Left renal cortex interstitium (tissue), 4 donors: ENCODE measurements around the gene SCGB1C2. TPM values are rescaled to one million over a fixed set of nuclear protein-coding genes. Genes with fewer than 3 reads are reported as not detected.

ENCODE experiments used
- polyA plus RNA-seq, 4 donors: library from polyadenylated mRNA; unstranded; fragments of 120-200 nt; gene quantifications; one replicate each; pipeline ENCODE4 v1.2.1, GENCODE V29; 2013; ENCODE audit not compliant: insufficient read length in 4 of 4

The SCGB1C2 gene
- polyA plus RNA-seq, 4 donors = 1.4 to 2.1 (median 2.0) TPM

Other genes with a start within 250 kb of the SCGB1C2 start
- 10 to 100 TPM; 54.8 to 99.1 (median 80.3) TPM for gene DOC2B, start 44.1 kb downstream of the SCGB1C2 start, polyA plus RNA-seq
- 10 to 100 TPM; 12.0 to 30.3 (median 25.6) TPM for gene RPH3AL, start 215.2 kb downstream of the SCGB1C2 start, polyA plus RNA-seq